Gastrocnemius medialis (tissue), 4 donors: Measurements from ENCODE around the gene PDE4B.

Experiments
- POLR2A ChIP-seq, 2 donors: fragments of 450-650 bp; IDR thresholded peaks; one replicate each; pipeline ENCODE4 v1.6.1; 2017; ENCODE audit warnings: antibody characterized with exemption in 2 of 2, mild to moderate bottlenecking in 2 of 2, moderate library complexity in 2 of 2
- TF ChIP-seq, protein P1 (sequence below), 5 experiments: fragments of 450-650 bp in 3 of 5; fragments of 200-600 bp in 2 of 5; sonication (generic) in 2 of 5; IDR thresholded peaks in 4 of 5; conservative IDR thresholded peaks in 1 of 5; 1 replicate in 4 of 5; 2 replicates in 1 of 5; pipeline ENCODE4 v1.5.1; 2016 to 2019; ENCODE audit warnings: antibody characterized with exemption in 5 of 5, mild to moderate bottlenecking in 3 of 5, moderate library complexity in 3 of 5

DNA sequence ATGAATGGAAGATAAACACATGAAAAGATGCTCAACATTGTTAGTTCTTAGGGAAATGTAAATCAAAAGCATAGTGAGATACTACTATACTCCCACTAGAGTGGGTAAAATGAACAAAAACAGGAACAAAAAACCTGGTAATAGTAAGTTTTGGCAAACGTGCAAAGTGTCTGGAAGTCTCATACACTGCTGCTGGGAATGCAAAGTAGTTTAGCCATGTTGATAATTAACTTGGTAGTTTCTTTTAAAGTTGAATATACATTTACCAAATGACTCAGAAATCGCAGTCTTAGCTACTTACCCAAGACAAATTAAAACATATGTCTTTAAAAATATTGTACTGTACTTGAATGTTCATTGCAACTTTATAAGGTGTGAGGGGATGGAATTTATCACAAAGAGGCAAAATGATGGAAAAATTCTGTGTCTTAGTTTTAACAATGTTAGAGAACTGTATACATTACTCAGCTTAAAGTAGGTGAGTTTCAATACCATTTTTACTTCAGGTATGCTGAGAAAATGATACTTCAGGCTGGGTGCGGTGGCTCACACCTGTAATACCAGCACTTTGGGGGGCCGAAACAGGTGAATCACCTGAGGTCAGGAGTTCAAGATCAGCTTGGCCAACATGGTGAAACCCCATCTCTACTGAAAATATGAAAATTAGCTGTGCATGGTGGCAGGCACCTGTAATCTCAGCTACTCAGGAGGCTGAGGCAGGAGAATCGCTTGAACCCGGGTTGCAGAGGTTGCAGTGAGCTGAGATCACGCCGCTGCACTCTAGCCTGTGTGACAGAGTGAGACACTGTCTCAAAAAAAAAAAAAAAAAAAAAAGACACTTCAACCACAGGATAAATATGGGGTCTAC, 102.3 kb downstream of the PDE4B start:
- TF ChIP-seq, protein P1, sequence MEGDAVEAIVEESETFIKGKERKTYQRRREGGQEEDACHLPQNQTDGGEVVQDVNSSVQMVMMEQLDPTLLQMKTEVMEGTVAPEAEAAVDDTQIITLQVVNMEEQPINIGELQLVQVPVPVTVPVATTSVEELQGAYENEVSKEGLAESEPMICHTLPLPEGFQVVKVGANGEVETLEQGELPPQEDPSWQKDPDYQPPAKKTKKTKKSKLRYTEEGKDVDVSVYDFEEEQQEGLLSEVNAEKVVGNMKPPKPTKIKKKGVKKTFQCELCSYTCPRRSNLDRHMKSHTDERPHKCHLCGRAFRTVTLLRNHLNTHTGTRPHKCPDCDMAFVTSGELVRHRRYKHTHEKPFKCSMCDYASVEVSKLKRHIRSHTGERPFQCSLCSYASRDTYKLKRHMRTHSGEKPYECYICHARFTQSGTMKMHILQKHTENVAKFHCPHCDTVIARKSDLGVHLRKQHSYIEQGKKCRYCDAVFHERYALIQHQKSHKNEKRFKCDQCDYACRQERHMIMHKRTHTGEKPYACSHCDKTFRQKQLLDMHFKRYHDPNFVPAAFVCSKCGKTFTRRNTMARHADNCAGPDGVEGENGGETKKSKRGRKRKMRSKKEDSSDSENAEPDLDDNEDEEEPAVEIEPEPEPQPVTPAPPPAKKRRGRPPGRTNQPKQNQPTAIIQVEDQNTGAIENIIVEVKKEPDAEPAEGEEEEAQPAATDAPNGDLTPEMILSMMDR (IDR thresholded peaks at IDR 0.05 in 4 of 5, conservative IDR thresholded peaks at IDR 0.05 in 1 of 5): no peak
- TF ChIP-seq POLR2A (IDR thresholded peaks at IDR 0.05): no peak
